EH (cell line): ENCODE results near the gene ATG7.
"Not testable (repeated sequence)": the region's sequence is repeated elsewhere in the genome, so short reads cannot be mapped to it uniquely, and the experiment has no call there.

Experiments
- DNase-seq: peaks from one replicate; pipeline ENCODE4 v3.0.0-alpha.2; 2015; ENCODE audit warnings: low read depth

ATG7 gene

GRCh38 chr3:11251807-11252176, 20.4 kb upstream of the ATG7 start:
- no peak for DNase-seq

- no peak for DNase-seq
These were observed 17.3 kb upstream of the ATG7 start for GRCh38 chr3:11254876-11255275.

GRCh38 chr3:11255537-11255936, 16.7 kb upstream of the ATG7 start:
- not testable (repeated sequence) for DNase-seq

- no peak for DNase-seq
These were observed 13.2 kb upstream of the ATG7 start for GRCh38 chr3:11258958-11259357.

- DNase-seq = no peak
These were observed 11.7 kb upstream of the ATG7 start for GRCh38 chr3:11260460-11260859.

- DNase-seq = no peak
These were observed 3.2 kb upstream of the ATG7 start for GRCh38 chr3:11269007-11269406.

- DNase-seq = peak; percentile 16
These were observed 843 bp downstream of the ATG7 start for GRCh38 chr3:11272906-11273574.

- DNase-seq = no peak
These were observed 1.7 kb downstream of the ATG7 start for GRCh38 chr3:11273891-11274291.

GRCh38 chr3:11274566-11275142, 2.5 kb downstream of the ATG7 start:
- DNase-seq = no peak

- no peak for DNase-seq
These were observed 3.7 kb downstream of the ATG7 start for GRCh38 chr3:11275926-11276325.

GRCh38 chr3:11276901-11277300, 4.7 kb downstream of the ATG7 start:
- DNase-seq = no peak

- no peak for DNase-seq
These were observed 10.3 kb downstream of the ATG7 start for GRCh38 chr3:11282250-11283138.

GRCh38 chr3:11283139-11283475, 10.9 kb downstream of the ATG7 start:
- DNase-seq = no peak

- no peak for DNase-seq
These were observed 11.8 kb downstream of the ATG7 start for GRCh38 chr3:11284011-11284410.

GRCh38 chr3:11285471-11285870, 13.3 kb downstream of the ATG7 start:
- no peak for DNase-seq

- DNase-seq = peak; percentile 33
These were observed 15.2 kb downstream of the ATG7 start for GRCh38 chr3:11287404-11287803.

- DNase-seq = peak; percentile 82
These were observed 15.9 kb downstream of the ATG7 start for GRCh38 chr3:11288021-11288491.

GRCh38 chr3:11288786-11289637, 16.8 kb downstream of the ATG7 start:
- DNase-seq = peak; percentile 94

- DNase-seq = no peak
These were observed 17.7 kb downstream of the ATG7 start for GRCh38 chr3:11289864-11290263.

GRCh38 chr3:11290743-11291680, 18.8 kb downstream of the ATG7 start:
- DNase-seq = peak; percentile 83

- DNase-seq = no peak
These were observed 19.6 kb downstream of the ATG7 start for GRCh38 chr3:11291808-11292207.
